Measurements from ENCODE around the gene IQCE.

The IQCE gene

DNA sequence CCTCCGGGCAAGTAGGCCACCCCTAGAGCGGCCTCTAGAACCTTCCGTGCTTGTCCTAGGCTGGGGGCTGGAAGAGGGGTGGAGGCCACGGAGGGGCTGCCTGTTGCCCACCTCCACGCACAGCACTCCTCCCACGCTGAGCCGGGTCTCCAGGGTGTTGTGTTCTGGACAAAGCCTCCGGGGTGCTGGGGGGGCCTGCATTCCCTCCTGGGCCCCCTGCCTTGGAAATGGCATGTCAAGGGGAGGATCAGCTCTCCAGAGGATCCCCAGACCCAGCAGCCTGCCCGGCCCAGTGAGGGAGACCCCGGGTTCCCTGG, 64.9 kb downstream of the IQCE start:
- TF ChIP-seq, protein P1, sequence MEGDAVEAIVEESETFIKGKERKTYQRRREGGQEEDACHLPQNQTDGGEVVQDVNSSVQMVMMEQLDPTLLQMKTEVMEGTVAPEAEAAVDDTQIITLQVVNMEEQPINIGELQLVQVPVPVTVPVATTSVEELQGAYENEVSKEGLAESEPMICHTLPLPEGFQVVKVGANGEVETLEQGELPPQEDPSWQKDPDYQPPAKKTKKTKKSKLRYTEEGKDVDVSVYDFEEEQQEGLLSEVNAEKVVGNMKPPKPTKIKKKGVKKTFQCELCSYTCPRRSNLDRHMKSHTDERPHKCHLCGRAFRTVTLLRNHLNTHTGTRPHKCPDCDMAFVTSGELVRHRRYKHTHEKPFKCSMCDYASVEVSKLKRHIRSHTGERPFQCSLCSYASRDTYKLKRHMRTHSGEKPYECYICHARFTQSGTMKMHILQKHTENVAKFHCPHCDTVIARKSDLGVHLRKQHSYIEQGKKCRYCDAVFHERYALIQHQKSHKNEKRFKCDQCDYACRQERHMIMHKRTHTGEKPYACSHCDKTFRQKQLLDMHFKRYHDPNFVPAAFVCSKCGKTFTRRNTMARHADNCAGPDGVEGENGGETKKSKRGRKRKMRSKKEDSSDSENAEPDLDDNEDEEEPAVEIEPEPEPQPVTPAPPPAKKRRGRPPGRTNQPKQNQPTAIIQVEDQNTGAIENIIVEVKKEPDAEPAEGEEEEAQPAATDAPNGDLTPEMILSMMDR (IDR thresholded peaks at IDR 0.05) = no peak

DNA sequence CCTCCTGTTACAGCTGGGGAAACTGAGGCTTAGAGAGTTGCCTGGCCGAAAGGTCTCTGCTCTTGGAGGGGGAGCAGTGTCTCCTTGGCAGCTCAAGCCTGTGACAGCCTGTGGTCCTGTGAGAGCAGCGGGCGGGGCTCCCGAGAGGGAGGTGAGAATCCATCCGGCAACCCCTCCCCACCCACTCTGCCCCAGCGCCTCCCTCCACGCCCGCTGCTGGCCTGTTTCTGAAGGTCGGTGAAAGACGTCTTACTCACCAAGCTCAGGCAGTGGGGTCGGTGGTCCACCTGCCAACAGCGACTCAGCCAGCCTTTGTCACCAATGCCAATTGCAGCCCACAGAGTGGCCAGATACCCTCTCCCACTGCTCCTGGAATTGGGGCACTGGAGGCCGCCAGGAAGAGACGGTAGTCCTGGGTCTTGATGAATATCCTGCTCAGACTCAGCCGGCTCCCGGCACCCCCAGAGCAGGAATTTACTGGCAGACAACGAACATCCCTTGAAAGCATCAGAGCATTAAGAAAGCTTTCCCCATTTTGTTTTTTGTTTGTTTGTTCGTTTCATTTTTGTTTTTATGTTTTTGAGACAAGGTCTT, 65.6 kb downstream of the IQCE start:
- TF ChIP-seq, protein P1 (IDR thresholded peaks at IDR 0.05) = no peak

DNA sequence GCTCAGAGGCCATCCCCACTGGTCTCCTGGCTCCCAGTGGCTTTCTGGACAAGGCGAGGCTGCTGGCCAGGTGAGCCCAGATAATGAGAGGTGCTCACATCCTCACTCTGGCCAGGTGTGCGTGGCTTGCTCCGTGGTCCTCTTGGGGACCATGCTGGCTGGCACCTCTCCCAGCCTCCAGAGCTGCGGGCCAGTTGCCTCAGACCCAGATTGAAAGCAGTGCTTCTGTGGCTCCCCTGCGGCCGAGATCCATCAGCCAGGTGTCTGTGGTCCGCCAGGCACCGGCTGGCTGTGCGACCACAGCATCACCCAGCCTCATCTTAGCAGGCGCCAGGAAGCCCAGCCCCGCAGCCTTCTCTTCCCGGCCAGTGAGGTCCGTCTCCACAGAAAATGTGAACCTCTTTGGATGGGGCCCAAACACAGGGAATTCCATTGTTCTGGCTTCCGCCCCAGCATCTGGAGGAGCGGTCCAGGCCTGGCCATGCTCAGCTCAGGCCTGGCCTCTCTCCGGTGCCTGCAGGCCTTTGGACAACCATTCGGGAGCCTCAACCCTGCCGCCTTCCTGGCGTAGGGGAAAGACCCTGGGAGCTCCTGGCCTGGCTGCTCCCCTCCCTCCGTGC, 67.8 kb downstream of the IQCE start:
- TF ChIP-seq, protein P1 (IDR thresholded peaks at IDR 0.05) = no peak

DNA sequence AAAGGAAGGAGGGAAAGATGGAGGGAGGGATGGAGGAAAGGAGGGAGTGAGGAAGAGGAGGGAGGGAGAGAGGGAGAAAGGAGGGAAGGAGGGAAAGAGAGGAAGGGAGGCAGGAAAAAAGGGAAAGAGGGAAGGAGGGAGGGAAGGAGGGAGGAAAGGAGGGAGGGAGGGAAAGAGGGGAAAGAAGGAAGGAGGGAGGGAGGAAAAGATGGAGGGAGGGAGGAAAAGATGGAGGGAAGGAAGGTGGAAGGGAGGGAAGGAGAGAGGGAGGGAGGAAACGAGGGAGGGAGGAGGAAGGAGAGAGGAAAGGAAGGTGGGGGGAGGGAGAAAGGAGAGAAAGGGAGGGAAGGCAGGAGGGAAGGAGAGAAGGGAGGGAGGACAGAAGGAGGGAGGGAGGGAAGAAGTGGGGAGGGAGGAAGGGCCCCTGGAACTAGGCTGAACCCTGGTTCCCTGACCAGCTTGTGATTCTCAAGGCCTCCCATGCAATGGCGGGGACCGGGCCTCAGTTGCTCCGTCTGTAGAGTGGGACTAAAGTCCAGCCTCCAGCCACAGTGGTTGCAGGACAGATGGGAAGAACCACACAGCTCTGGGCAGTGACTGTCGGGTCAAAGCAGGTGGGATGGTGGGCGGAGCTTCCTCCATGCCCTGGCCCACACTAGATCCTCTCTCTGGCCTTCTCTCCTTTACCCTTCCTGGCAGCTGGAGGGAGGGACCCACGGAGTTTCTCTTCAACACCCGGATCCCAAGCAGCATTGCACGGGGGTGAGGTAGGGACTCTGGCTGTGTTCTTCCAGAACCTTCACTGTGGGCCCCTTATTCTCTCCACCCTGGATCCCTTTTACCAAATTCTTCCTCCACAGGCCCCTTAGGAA, 68.7 kb downstream of the IQCE start:
- TF ChIP-seq, protein P1 (IDR thresholded peaks at IDR 0.05) = no peak

DNA sequence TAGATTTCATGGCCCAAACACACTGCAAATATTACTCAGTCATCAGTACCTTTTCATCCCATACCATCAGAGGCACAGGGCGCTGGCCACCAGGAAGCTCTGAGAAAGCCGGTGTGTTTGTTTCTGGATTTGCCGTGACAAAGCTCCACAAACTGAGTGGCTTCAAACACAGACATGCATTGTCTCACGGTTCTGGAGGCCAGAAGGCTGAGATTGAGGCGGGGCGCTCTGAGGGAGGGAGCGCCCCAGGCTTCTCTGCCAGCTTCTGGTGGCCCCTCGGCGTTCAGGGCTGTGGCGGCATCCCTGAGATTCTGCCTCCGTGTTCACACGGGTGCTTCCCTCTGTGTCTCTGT, 69.3 kb downstream of the IQCE start:
- TF ChIP-seq, protein P1 (IDR thresholded peaks at IDR 0.05) = no peak

DNA sequence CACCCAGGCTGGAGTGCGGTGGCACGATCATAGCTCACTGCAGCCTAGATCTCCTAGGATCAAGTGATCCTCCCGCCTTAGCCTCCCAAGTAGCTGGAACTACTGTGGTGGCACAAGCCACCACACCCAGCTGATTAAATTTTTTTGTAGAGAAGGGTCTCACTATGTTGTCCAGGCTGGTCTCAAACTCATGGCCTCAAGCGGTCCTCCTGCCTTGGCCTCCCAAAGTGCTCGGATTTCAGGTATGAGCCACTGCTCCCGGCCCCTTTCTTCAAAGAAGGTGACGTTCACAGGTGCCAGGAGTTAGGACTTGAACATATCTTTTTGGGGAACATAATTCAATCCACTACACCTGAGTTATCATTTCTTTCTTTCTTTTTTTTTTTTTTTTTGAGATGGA, 70.1 kb downstream of the IQCE start:
- TF ChIP-seq, protein P1 (IDR thresholded peaks at IDR 0.05) = no peak

DNA sequence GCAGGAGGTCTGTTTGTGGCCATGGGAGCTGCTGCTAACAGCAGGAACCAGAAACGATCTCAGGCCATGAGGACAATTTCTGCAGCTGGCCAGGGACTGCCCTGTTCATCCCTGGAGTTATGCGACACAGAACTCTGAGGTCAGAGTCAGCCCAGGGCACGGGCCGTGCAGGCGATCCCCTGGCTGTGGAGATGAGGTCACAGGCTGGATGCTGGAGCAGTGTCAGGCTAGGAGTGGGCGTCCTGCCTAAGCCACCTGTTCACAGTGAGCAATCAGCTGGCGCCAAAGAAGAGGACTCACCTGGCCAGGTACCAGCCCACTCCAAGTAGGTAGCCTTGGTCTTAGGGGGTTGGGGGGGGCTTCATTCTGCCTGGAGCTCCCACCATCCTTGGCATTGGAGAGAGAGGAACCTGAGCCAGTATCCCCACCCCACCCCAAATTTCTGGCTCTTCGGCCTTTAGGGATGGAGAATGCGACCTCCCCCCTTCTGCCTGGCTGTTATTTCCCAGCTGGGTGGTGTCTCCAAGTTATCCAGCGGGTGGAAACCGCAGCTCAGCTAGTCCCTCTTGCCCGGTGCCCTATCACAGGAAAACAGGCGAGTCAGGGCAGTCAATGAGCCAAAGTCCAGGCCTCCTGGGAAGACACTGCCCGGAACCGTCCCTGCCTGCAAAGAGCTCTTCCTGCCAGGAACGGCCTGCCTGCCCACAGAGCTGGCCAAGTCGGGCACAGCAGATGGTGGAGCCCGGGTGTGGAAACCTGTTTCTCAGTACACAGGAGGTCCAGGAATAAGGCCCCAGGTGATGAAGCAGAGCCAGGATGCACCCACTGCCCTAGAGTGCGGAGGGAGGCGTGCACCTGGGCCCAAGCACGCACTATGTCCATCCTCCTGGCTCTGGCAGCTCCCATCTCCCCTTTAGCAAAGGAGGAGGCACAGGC, 71.2 kb downstream of the IQCE start:
- TF ChIP-seq, protein P1 (IDR thresholded peaks at IDR 0.05) = no peak
